IMR-90 (cell line): Measurements from ENCODE around the gene TPP1. TPM values are rescaled to one million over a fixed set of nuclear protein-coding genes. Genes with fewer than 3 reads are reported as not detected.

Source experiments
- ATAC-seq: fragments of 200-7000 bp; cut with Tn5 transposase; 2 replicates; pipeline ENCODE4 v1.9.1; 2020; ENCODE audit warnings: low read depth, mild to moderate bottlenecking, moderate library complexity
- BruUV-seq: library from RNA; stranded (reverse); fragments of 400-500 nt; replicated peaks from 2 replicates; lab custom pipeline; 2021; lab: Mats Ljungman, UMichigan
- CTCF ChIA-PET: fragments of 300-600 bp; formaldehyde crosslinking; extraction: SDS; loops from one replicate; lab custom pipeline; 2021; ENCODE audit warnings: antibody characterized with exemption; lab: Yijun Ruan, JAX
- POLR2A ChIA-PET: fragments of 300-600 bp; sonication (Branson Sonifier 250); formaldehyde crosslinking; loops from one replicate; lab custom pipeline; 2022; ENCODE audit warnings: antibody characterized with exemption; ENCODE audit not compliant: unreplicated experiment; lab: Charles Lee
- DNase-seq: peaks from one replicate; pipeline ENCODE4 v3.0.0; 2013
- H2AFZ ChIP-seq: replicated peaks from 2 replicates; pipeline ENCODE3; 2013; ENCODE audit warnings: low read length, mild to moderate bottlenecking; ENCODE audit not compliant: poor library complexity
- H2AK5ac ChIP-seq: 2 replicates; pipeline ENCODE4 v1.6.1; 2013; ENCODE audit warnings: low read depth, low read length, inconsistent platforms
- H2AK9ac ChIP-seq: replicated peaks from 2 replicates; pipeline ENCODE3; 2013; ENCODE audit warnings: mild to moderate bottlenecking, low read depth, low read length, moderate library complexity; ENCODE audit not compliant: poor library complexity
- H2BK120ac ChIP-seq: 2 replicates; pipeline ENCODE4 v1.6.1; 2013; ENCODE audit warnings: low read depth, low read length, inconsistent platforms
- H2BK15ac ChIP-seq: 3 replicates; pipeline ENCODE4 v1.6.1; 2013; ENCODE audit warnings: low read depth, low read length, inconsistent platforms
- H2BK20ac ChIP-seq: 2 replicates; pipeline ENCODE4 v1.6.1; 2013; ENCODE audit warnings: low read depth, mild to moderate bottlenecking, inconsistent platforms, low read length, moderate library complexity
- H2BK5ac ChIP-seq: 2 replicates; pipeline ENCODE4 v1.6.1; 2013; ENCODE audit warnings: mild to moderate bottlenecking, low read depth, low read length, inconsistent platforms; ENCODE audit not compliant: poor library complexity, severe bottlenecking
- H3K14ac ChIP-seq: replicated peaks from 2 replicates; pipeline ENCODE4 v1.6.1; 2013; ENCODE audit warnings: low read depth, low read length, inconsistent platforms
- H3K18ac ChIP-seq: 2 replicates; pipeline ENCODE4 v1.6.1; 2013; ENCODE audit warnings: low read depth, low read length, control low read depth
- H3K23ac ChIP-seq: 2 replicates; pipeline ENCODE4 v1.6.1; 2013; ENCODE audit warnings: low read depth, low read length, inconsistent platforms
- H3K27ac ChIP-seq: 2 replicates; pipeline ENCODE4 v1.5.1; 2013; ENCODE audit warnings: mild to moderate bottlenecking, control low read depth, low read length; ENCODE audit not compliant: insufficient read depth
- H3K27me3 ChIP-seq: 2 replicates; pipeline ENCODE4 v1.6.1; 2013; ENCODE audit warnings: low read length; ENCODE audit not compliant: control insufficient read depth, insufficient read depth
- H3K36me3 ChIP-seq: 2 replicates; pipeline ENCODE4 v1.6.1; 2013; ENCODE audit warnings: low read length, mixed read lengths; ENCODE audit not compliant: control insufficient read depth, insufficient read depth
- H3K4ac ChIP-seq: 2 replicates; pipeline ENCODE4 v1.6.1; 2013; ENCODE audit warnings: low read depth, low read length, inconsistent platforms
- H3K4me1 ChIP-seq: 2 replicates; pipeline ENCODE4 v1.6.1; 2013; ENCODE audit warnings: low read length, mixed read lengths; ENCODE audit not compliant: control insufficient read depth, insufficient read depth
- H3K4me2 ChIP-seq: 2 replicates; pipeline ENCODE4 v1.6.1; 2013; ENCODE audit warnings: low read depth, mild to moderate bottlenecking, control low read depth, low read length, moderate library complexity
- H3K4me3 ChIP-seq: 2 replicates; pipeline ENCODE4 v1.5.1; 2013; ENCODE audit warnings: low read depth, mild to moderate bottlenecking, control low read depth, low read length, moderate library complexity; ENCODE audit not compliant: insufficient read depth
- H3K56ac ChIP-seq: 2 replicates; pipeline ENCODE4 v1.6.1; 2013; ENCODE audit warnings: low read length, inconsistent platforms; ENCODE audit not compliant: insufficient read depth; ENCODE audit errors: extremely low read depth
- H3K79me1 ChIP-seq, 2 experiments: 2 replicates each; pipeline ENCODE4 v1.6.1; 2013; ENCODE audit warnings: low read length in 2 of 2, inconsistent platforms in 1 of 2, low read depth in 1 of 2
- H3K9ac ChIP-seq: 2 replicates; pipeline ENCODE4 v1.6.1; 2013; ENCODE audit warnings: low read depth, low read length, control low read depth
- H3K9me1 ChIP-seq: 2 replicates; pipeline ENCODE4 v1.6.1; 2013; ENCODE audit warnings: low read length, inconsistent platforms; ENCODE audit not compliant: insufficient read depth
- H3K9me3 ChIP-seq: 2 replicates; pipeline ENCODE4 v1.6.1; 2013; ENCODE audit warnings: low read length; ENCODE audit not compliant: control insufficient read depth, insufficient read depth
- H4K20me1 ChIP-seq: 2 replicates; pipeline ENCODE4 v1.6.1; 2013; ENCODE audit warnings: low read length, inconsistent platforms; ENCODE audit not compliant: insufficient read depth
- H4K5ac ChIP-seq: 2 replicates; pipeline ENCODE4 v1.6.1; 2013; ENCODE audit warnings: mild to moderate bottlenecking, low read depth, low read length, control low read depth
- H4K8ac ChIP-seq, 2 experiments: 2 replicates each; pipeline ENCODE4 v1.6.1; 2013; ENCODE audit warnings: low read depth in 2 of 2, low read length in 2 of 2, control low read depth in 1 of 2, inconsistent platforms in 1 of 2
- H4K91ac ChIP-seq: 2 replicates; pipeline ENCODE4 v1.6.1; 2013; ENCODE audit warnings: low read depth, low read length, inconsistent platforms; ENCODE audit not compliant: insufficient read depth
- BHLHE40 ChIP-seq: fragments of 150-350 bp; IDR thresholded peaks from 2 replicates; pipeline ENCODE4 v1.6.1; 2016; ENCODE audit warnings: mild to moderate bottlenecking, low read depth, low read length
- CEBPB ChIP-seq: IDR thresholded peaks from 2 replicates; pipeline ENCODE4 v1.6.1; 2012; ENCODE audit warnings: low read depth, low read length, improper control_type of control experiment
- FOS ChIP-seq: fragments of 150-350 bp; IDR thresholded peaks from 2 replicates; pipeline ENCODE4 v1.6.1; 2016; ENCODE audit warnings: low read depth, low read length
- MAFK ChIP-seq: IDR thresholded peaks from 2 replicates; pipeline ENCODE4 v1.6.1; 2012; ENCODE audit warnings: low read depth, low read length, improper control_type of control experiment
- MAZ ChIP-seq: IDR thresholded peaks from 2 replicates; pipeline ENCODE4 v1.6.1; 2012; ENCODE audit warnings: low read depth, mild to moderate bottlenecking, low read length, improper control_type of control experiment, moderate library complexity, borderline replicate concordance
- MXI1 ChIP-seq: IDR thresholded peaks from 2 replicates; pipeline ENCODE4 v1.6.1; 2012; ENCODE audit warnings: low read depth, mild to moderate bottlenecking, low read length, moderate library complexity, borderline replicate concordance
- NFE2L2 ChIP-seq: fragments of 150-350 bp; IDR thresholded peaks from 2 replicates; pipeline ENCODE4 v1.6.1; 2016; ENCODE audit warnings: low read depth, mild to moderate bottlenecking, low read length
- POLR2A ChIP-seq: IDR thresholded peaks from 2 replicates; pipeline ENCODE4 v1.6.1; 2012; ENCODE audit warnings: mild to moderate bottlenecking, low read depth, low read length
- RAD21 ChIP-seq: IDR thresholded peaks from 2 replicates; pipeline ENCODE4 v1.6.1; 2012; ENCODE audit warnings: low read length, improper control_type of control experiment
- RCOR1 ChIP-seq: IDR thresholded peaks from 2 replicates; pipeline ENCODE4 v1.6.1; 2012; ENCODE audit warnings: mild to moderate bottlenecking, low read length, improper control_type of control experiment; ENCODE audit not compliant: insufficient replicate concordance
- RFX5 ChIP-seq: IDR thresholded peaks from 2 replicates; pipeline ENCODE4 v1.8.0; 2012; ENCODE audit warnings: low read depth, mild to moderate bottlenecking, low read length, moderate library complexity
- USF2 ChIP-seq: fragments of 150-350 bp; IDR thresholded peaks from 2 replicates; pipeline ENCODE4 v1.6.1; 2017; ENCODE audit warnings: mild to moderate bottlenecking, antibody characterized with exemption, low read length, low read depth
- WGBS, 2 experiments: methylation state at CpG; one replicate each; pipeline versions ENCODE4 v1.1.5 to v1.1.7; 2013; ENCODE audit warnings: missing lambda C conversion rate in 2 of 2; ENCODE audit not compliant: insufficient read length in 1 of 2; ENCODE audit errors: extremely low coverage in 2 of 2; 5-methylcytosine and 5-hydroxymethylcytosine counted together
- dilution Hi-C: fragments of 300-500 bp; cut with HindIII; formaldehyde crosslinking; loops from one replicate; pipeline ENCODE4 v1.14.3; 2018; ENCODE audit warnings: low sequenced_read_pairs; ENCODE audit not compliant: unreplicated experiment
- in situ Hi-C: fragments of 300-500 bp; cut with MboI; formaldehyde crosslinking; loops from 3 replicates; pipeline ENCODE4 v1.14.3; 2019; ENCODE audit warnings: low sequenced_read_pairs, inconsistent platforms, mixed read lengths
- intact Hi-C: fragments of 100-400 bp; cut with micrococcal nuclease; formaldehyde crosslinking; loops from 2 replicates; pipeline ENCODE4 v1.10.0; 2022
- polyA plus RNA-seq, 3 experiments: library from polyadenylated mRNA; depleted of rRNA; stranded (reverse); fragments of >200 nt; gene quantifications; 2 replicates each; pipeline ENCODE4 v1.2.3, GENCODE V29; 2012; ENCODE audit warnings: low replicate concordance in 1 of 3
- total RNA-seq: library from RNA; depleted of rRNA; stranded (reverse); fragments of >200 nt; gene quantifications from 2 replicates; pipeline ENCODE4 v1.2.3, GENCODE V29; 2012

The TPP1 gene
- total and polyA plus RNA-seq, 2 of the 4 experiments (the other 2 are of a cell fraction), result 33.5 to 108 TPM

- 99% methylated on average over 12 of the region's 13 CpGs; no CpG with 5 or more reads in 1 of the 2 experiments for WGBS, 2 experiments
- Histone ChIP-seq H3K18ac (no peak overlapping the region), H3K56ac (no peak overlapping the region), H4K20me1 (peaks cover 3% of the 10 kb centered on the region; the same call in 1 of the 2 replicates), H3K79me1 (peaks cover 21 to 77% of the 10 kb centered on the region in 2 experiments), H3K9me3 (no peaks in the 10 kb centered on the region), H3K23ac (no peak overlapping the region), H2AFZ (no peak overlapping the region), H3K4me3 (no peak overlapping the region), H2BK15ac (no peak overlapping the region), H3K14ac (no peak overlapping the region), H3K36me3 (peaks cover 37% of the 10 kb centered on the region), H3K27me3 (no peaks in the 10 kb centered on the region), H2BK5ac (no peak overlapping the region), H4K5ac (no peak overlapping the region), H3K4me2 (no peak overlapping the region), H3K4ac (no peak overlapping the region), H4K8ac (no peak overlapping the region), H3K9ac (no peak overlapping the region), H4K91ac (no peak overlapping the region), H3K9me1 (peaks cover 14% of the 10 kb centered on the region), H2BK20ac (no peak overlapping the region), H3K27ac (no peak overlapping the region), H2AK9ac (no peak overlapping the region), H2AK5ac (no peak overlapping the region), H2BK120ac (no peak overlapping the region), H3K4me1 (peaks cover 5% of the 10 kb centered on the region; the same call in 1 of the 2 replicates)
- intact Hi-C loops, result loop anchor here (5.0 kb wide), 2 partner anchors 119 to 156 kb away; partner anchors contain the start of genes ARFIP2 and TIMM10B
- DNase-seq, result no peak
- dilution Hi-C loops, result no loop called here
- TF ChIP-seq CEBPB, result no peak
- no peak for TF ChIP-seq MXI1
- no peak for TF ChIP-seq BHLHE40
- TF ChIP-seq RCOR1, result no peak
- TF ChIP-seq RAD21, result no peak
- no peak for TF ChIP-seq USF2
- TF ChIP-seq POLR2A, result no peak
- TF ChIP-seq MAZ, result no peak
- TF ChIP-seq RFX5, result no peak
- TF ChIP-seq FOS, result no peak
- TF ChIP-seq NFE2L2, result no peak
- no peak for TF ChIP-seq MAFK
- no TSS peak for BruUV-seq
- ATAC-seq, result no peak
- ChIA-PET POLR2A (no interaction called here), CTCF (no interaction called here)
- in situ Hi-C loops, result no loop called here
Observed at GRCh38 chr11:6601041-6601461, 18.2 kb downstream of the TPP1 start.
